ENCODE results near the gene E2F3. TPM values are rescaled to one million over a fixed set of nuclear protein-coding genes. Genes with fewer than 3 reads are reported as not detected.

E2F3 gene
- total and polyA plus RNA-seq, 2 donors (not counting 3 experiments of a cell fraction or from before 2014, with no cell fraction given): 8.6 to 22.0 TPM

DNA sequence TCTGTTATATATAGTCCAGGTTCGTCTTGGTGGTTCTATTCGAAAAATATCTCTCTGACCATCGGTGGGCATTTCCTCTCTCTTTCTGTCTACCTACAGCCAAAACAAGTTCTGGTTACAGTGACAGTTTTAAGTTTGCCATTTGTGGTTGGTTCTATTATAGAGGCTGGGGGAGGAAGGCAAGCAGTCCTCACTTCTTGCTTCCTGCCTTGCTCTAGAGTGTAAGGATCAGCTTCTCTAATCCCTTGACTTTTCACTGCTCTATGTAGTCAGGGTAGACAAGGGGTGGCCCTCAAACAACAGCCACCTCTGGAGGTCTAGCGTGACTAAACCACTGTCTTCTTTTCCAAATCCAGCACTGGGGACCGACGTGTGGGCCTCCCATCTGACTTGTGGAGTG is 16.1 kb downstream of the E2F3 start:
- ChIA-PET CTCF (interaction anchor here (2.9 kb wide), 1 partner anchor 13 kb away, joined by 14 read pairs; no protein-coding TSS in a partner anchor), POLR2A (no interaction called here)
- H2AFZ ChIP-seq (ENCODE audit: low read depth, low read length): no peak overlapping the region
- intact Hi-C loops (cut with micrococcal nuclease): no loop called here
- dilution Hi-C loops (cut with MboI; ENCODE audit: extremely low pct_ligation_motif_present, low sequenced_read_pairs): no loop called here
- peaks cover 6% of the 10 kb centered on the region for H4K20me1 ChIP-seq (replicated peaks; ENCODE audit: control insufficient read depth, extremely low read depth, insufficient read depth, low read length)
- BruUV-seq (replicated peaks): no TSS peak
- no peaks in the 10 kb centered on the region for H3K9me3 ChIP-seq (replicated peaks; ENCODE audit: control insufficient read depth, insufficient read depth, low read length)
- no peaks in the 10 kb centered on the region for H3K9me1 ChIP-seq (replicated peaks; ENCODE audit: control insufficient read depth, extremely low read depth, insufficient read depth, low read length)
- no peaks in the 10 kb centered on the region for H3K4me1 ChIP-seq (ENCODE audit: control insufficient read depth, extremely low read depth, insufficient read depth, low read length)
- TF ChIP-seq FOS (IDR thresholded peaks at IDR 0.05; ENCODE audit: borderline replicate concordance, insufficient read depth, low read length): no peak
- TF ChIP-seq, protein P1, sequence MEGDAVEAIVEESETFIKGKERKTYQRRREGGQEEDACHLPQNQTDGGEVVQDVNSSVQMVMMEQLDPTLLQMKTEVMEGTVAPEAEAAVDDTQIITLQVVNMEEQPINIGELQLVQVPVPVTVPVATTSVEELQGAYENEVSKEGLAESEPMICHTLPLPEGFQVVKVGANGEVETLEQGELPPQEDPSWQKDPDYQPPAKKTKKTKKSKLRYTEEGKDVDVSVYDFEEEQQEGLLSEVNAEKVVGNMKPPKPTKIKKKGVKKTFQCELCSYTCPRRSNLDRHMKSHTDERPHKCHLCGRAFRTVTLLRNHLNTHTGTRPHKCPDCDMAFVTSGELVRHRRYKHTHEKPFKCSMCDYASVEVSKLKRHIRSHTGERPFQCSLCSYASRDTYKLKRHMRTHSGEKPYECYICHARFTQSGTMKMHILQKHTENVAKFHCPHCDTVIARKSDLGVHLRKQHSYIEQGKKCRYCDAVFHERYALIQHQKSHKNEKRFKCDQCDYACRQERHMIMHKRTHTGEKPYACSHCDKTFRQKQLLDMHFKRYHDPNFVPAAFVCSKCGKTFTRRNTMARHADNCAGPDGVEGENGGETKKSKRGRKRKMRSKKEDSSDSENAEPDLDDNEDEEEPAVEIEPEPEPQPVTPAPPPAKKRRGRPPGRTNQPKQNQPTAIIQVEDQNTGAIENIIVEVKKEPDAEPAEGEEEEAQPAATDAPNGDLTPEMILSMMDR (IDR thresholded peaks at IDR 0.05; ENCODE audit: extremely low read depth in 1 of 2, insufficient read depth in 1 of 2, low read depth in 1 of 2, low read length in 2 of 2): no peak
- TF ChIP-seq, protein P2, sequence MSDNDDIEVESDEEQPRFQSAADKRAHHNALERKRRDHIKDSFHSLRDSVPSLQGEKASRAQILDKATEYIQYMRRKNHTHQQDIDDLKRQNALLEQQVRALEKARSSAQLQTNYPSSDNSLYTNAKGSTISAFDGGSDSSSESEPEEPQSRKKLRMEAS (IDR thresholded peaks at IDR 0.05; ENCODE audit: insufficient read depth, insufficient read length): no peak
- no peak for TF ChIP-seq MYC (IDR thresholded peaks at IDR 0.05; ENCODE audit: low read depth, low read length)
- TF ChIP-seq JUN (IDR thresholded peaks at IDR 0.05; ENCODE audit: borderline replicate concordance, insufficient read depth, insufficient read length, low read depth): no peak
- no peak for TF ChIP-seq POLR2AphosphoS5 (IDR thresholded peaks at IDR 0.05; ENCODE audit: insufficient read depth, low read depth, low read length)
- no peak for TF ChIP-seq POLR2A (IDR thresholded peaks at IDR 0.05; ENCODE audit: low read depth, low read length)
- TF ChIP-seq EZH2 (IDR thresholded peaks at IDR 0.05; ENCODE audit: borderline replicate concordance, low read depth, low read length, severe bottlenecking): no peak
- TF ChIP-seq GATA2 (IDR thresholded peaks at IDR 0.05; ENCODE audit: insufficient read depth, insufficient read length, low read depth, low read length): no peak
- H3K4me3 ChIP-seq (replicated peaks in 1 of 3; ENCODE audit: insufficient read depth in 1 of 3, low read depth in 1 of 3, low read length in 3 of 3): no peak overlapping the region
- DNase-seq (ENCODE audit: low read depth, low spot score) (no peak), FAIRE-seq (no peak)
- peaks cover 98% of the 10 kb centered on the region for H3K79me2 ChIP-seq (ENCODE audit: control insufficient read depth, insufficient read depth, low read length)
- no peaks in the 10 kb centered on the region for H3K36me3 ChIP-seq (ENCODE audit: control insufficient read depth in 2 of 2, extremely low read depth in 1 of 2, insufficient read depth in 2 of 2, low read length in 2 of 2)
- no peaks in the 10 kb centered on the region for H3K27me3 ChIP-seq (ENCODE audit: control insufficient read depth in 2 of 2, insufficient read depth in 2 of 2, low read length in 2 of 2)
- no peak overlapping the region for H3K27ac ChIP-seq (ENCODE audit: insufficient read depth, low read depth, low read length)
- no peak overlapping the region for H3K4me2 ChIP-seq (ENCODE audit: insufficient read depth, low read length)
- no peak overlapping the region for H3K9ac ChIP-seq (replicated peaks; ENCODE audit: extremely low read depth, insufficient read depth, low read length)
